HEK293 (cell line): ENCODE data around the gene MITF.

Experiments used
- CTCF ChIA-PET: fragments of 350-600 bp; formaldehyde crosslinking; extraction: SDS; loops from one replicate; lab custom pipeline; 2021; ENCODE audit warnings: antibody characterized with exemption; lab: Yijun Ruan, JAX
- POLR2A ChIA-PET: fragments of 300-600 bp; formaldehyde crosslinking; extraction: SDS; loops from one replicate; lab custom pipeline; 2020; ENCODE audit warnings: antibody characterized with exemption, inconsistent platforms; lab: Yijun Ruan, JAX
- H3K27ac ChIP-seq: fragments of 200-500 bp; sonication (Bioruptor generic); 2 replicates; pipeline ENCODE4 v1.5.1; 2014; ENCODE audit warnings: low read depth, low read length, control low read depth, inconsistent platforms; ENCODE audit errors: extremely low read depth
- H3K36me3 ChIP-seq, 2 experiments: fragments of 200-500 bp in 1 of 2; sonication (Bioruptor generic) in 1 of 2; 1 replicate in 1 of 2; 2 replicates in 1 of 2; pipeline ENCODE4 v1.5.1; 2014 to 2017; ENCODE audit warnings: inconsistent platforms in 2 of 2, low read length in 2 of 2; ENCODE audit not compliant: control insufficient read depth in 2 of 2, insufficient read depth in 1 of 2
- H3K4me1 ChIP-seq: fragments of 200-500 bp; sonication (Bioruptor generic); 2 replicates; pipeline ENCODE4 v1.5.1; 2014; ENCODE audit warnings: mild to moderate bottlenecking, low read length, inconsistent platforms; ENCODE audit not compliant: control insufficient read depth, insufficient read depth
- H3K4me3 ChIP-seq: 2 replicates; pipeline ENCODE4 v1.5.1; 2011; ENCODE audit warnings: low read depth, mild to moderate bottlenecking, control low read depth, low read length, moderate library complexity
- H3K9me3 ChIP-seq: fragments of 200-500 bp; sonication (Bioruptor generic); 2 replicates; pipeline ENCODE4 v1.5.1; 2014; ENCODE audit warnings: low read depth, low read length, inconsistent platforms; ENCODE audit not compliant: control insufficient read depth, insufficient read depth
- SP7 ChIP-seq: fragments of 450-650 bp; formaldehyde crosslinking; IDR thresholded peaks from 2 replicates; pipeline ENCODE4 v1.5.1; 2016; ENCODE audit warnings: missing biosample characterization, missing genetic modification characterization
- TSHZ1 ChIP-seq: fragments of 450-650 bp; formaldehyde crosslinking; IDR thresholded peaks from 2 replicates; pipeline ENCODE4 v1.5.1; 2016; ENCODE audit warnings: missing biosample characterization, missing genetic modification characterization, borderline replicate concordance
- ZBTB7A ChIP-seq: fragments of 450-650 bp; formaldehyde crosslinking; IDR thresholded peaks from 2 replicates; pipeline ENCODE4 v1.5.1; 2016; ENCODE audit warnings: low read depth, missing biosample characterization, missing genetic modification characterization
- ZBTB8A ChIP-seq: fragments of 450-650 bp; formaldehyde crosslinking; IDR thresholded peaks from 2 replicates; pipeline ENCODE4 v1.5.1; 2016; ENCODE audit warnings: missing biosample characterization, missing genetic modification characterization
- ZNF214 ChIP-seq: fragments of 450-650 bp; formaldehyde crosslinking; IDR thresholded peaks from 2 replicates; pipeline ENCODE4 v1.5.1; 2017; ENCODE audit warnings: missing biosample characterization, mild to moderate bottlenecking, missing genetic modification characterization, borderline replicate concordance
- ZNF239 ChIP-seq: fragments of 450-650 bp; formaldehyde crosslinking; IDR thresholded peaks from 2 replicates; pipeline ENCODE4 v1.5.1; 2016; ENCODE audit warnings: missing biosample characterization, missing genetic modification characterization
- ZNF280C ChIP-seq: fragments of 450-650 bp; formaldehyde crosslinking; IDR thresholded peaks from 2 replicates; pipeline ENCODE4 v1.5.1; 2016; ENCODE audit warnings: missing biosample characterization, missing genetic modification characterization
- ZNF302 ChIP-seq: fragments of 450-650 bp; formaldehyde crosslinking; IDR thresholded peaks from 2 replicates; pipeline ENCODE4 v1.5.1; 2016; ENCODE audit warnings: missing biosample characterization, missing genetic modification characterization, low read depth
- ZNF335 ChIP-seq: fragments of 450-650 bp; formaldehyde crosslinking; conservative IDR thresholded peaks from 2 replicates; pipeline ENCODE4 v1.5.1; 2016; ENCODE audit warnings: missing biosample characterization, missing genetic modification characterization
- ZNF548 ChIP-seq: fragments of 450-650 bp; formaldehyde crosslinking; IDR thresholded peaks from 2 replicates; pipeline ENCODE4 v1.5.1; 2016; ENCODE audit warnings: missing biosample characterization, missing genetic modification characterization
- ZNF623 ChIP-seq: fragments of 450-650 bp; formaldehyde crosslinking; IDR thresholded peaks from 2 replicates; pipeline ENCODE4 v1.5.1; 2016; ENCODE audit warnings: missing biosample characterization, missing genetic modification characterization
- ZNF660 ChIP-seq: fragments of 450-650 bp; IDR thresholded peaks from 2 replicates; pipeline ENCODE4 v1.5.1; 2018; ENCODE audit warnings: missing biosample characterization, mild to moderate bottlenecking, missing genetic modification characterization
- ZNF692 ChIP-seq: fragments of 450-650 bp; formaldehyde crosslinking; IDR thresholded peaks from 2 replicates; pipeline ENCODE4 v1.5.1; 2016; ENCODE audit warnings: missing biosample characterization, missing genetic modification characterization
- ZNF704 ChIP-seq: fragments of 450-650 bp; formaldehyde crosslinking; IDR thresholded peaks from 2 replicates; pipeline ENCODE4 v1.5.1; 2016; ENCODE audit warnings: missing biosample characterization, missing genetic modification characterization
- ZNF768 ChIP-seq: fragments of 450-650 bp; formaldehyde crosslinking; IDR thresholded peaks from 2 replicates; pipeline ENCODE4 v1.5.1; 2018; ENCODE audit warnings: missing biosample characterization, mild to moderate bottlenecking, missing genetic modification characterization

Gene MITF

GRCh38 chr3:69739204-69740102 is at the start of gene MITF (continued):
- TF ChIP-seq TSHZ1 (tag by site-specific recombination) (no peak), ZNF692 (tag by site-specific recombination) (no peak), ZNF623 (no peak), ZNF280C (no peak), ZNF704 (tag by site-specific recombination) (no peak)

GRCh38 chr3:69691860-69692259 is 47.4 kb upstream of the MITF start:
- no peaks in the 10 kb centered on the region for H3K4me1 ChIP-seq
- H3K9me3 ChIP-seq, result no peaks in the 10 kb centered on the region
- ChIA-PET CTCF (interaction anchor here (0.6 to 5.5 kb wide), 18 partner anchors 8 to 285 kb away, joined by 3 to 63 read pairs (median 4); partner anchors contain the start of gene MITF), POLR2A (interaction anchor here (0.6 kb wide), 1 partner anchor 914 kb away, joined by 3 read pairs; no protein-coding TSS in a partner anchor)
- H3K4me3 ChIP-seq, result no peak overlapping the region
- no peak overlapping the region for H3K27ac ChIP-seq
- TF ChIP-seq ZNF660, result no peak
- no peak for TF ChIP-seq ZNF302 (tag by site-specific recombination)
- TF ChIP-seq ZBTB8A, result no peak
- TF ChIP-seq ZNF768, result no peak
- no peak for TF ChIP-seq SP7
- no peak for TF ChIP-seq ZBTB7A (tag by site-specific recombination)
- no peak for TF ChIP-seq ZNF214 (tag by site-specific recombination)
- no peak for TF ChIP-seq ZNF239
- TF ChIP-seq ZNF335, result no peak
- no peak for TF ChIP-seq ZNF548 (tag by site-specific recombination)
- H3K36me3 ChIP-seq, result no peaks in the 10 kb centered on the region
